Lower lobe of right lung (tissue), 2 donors: Measurements from ENCODE around the gene TGFBI. TPM values are rescaled to one million over a fixed set of nuclear protein-coding genes. Genes with fewer than 3 reads are reported as not detected.

Experiments
- ATAC-seq, 2 donors: fragments of 200-7000 bp; cut with Tn5 transposase; one replicate each; pipeline ENCODE4 v1.9.1; 2020 to 2022; ENCODE audit warnings: mild to moderate bottlenecking in 2 of 2, moderate library complexity in 2 of 2
- DNase-seq: peaks from one replicate; pipeline ENCODE4 v3.0.0-alpha.2; 2020
- H3K27ac ChIP-seq: fragments of 200-600 bp; one replicate; pipeline ENCODE4 v1.8.0; 2022
- H3K27me3 ChIP-seq: fragments of 200-600 bp; one replicate; pipeline ENCODE4 v1.8.0; 2022; ENCODE audit warnings: low read depth
- H3K36me3 ChIP-seq: fragments of 200-600 bp; one replicate; pipeline ENCODE4 v1.8.0; 2022; ENCODE audit warnings: mild to moderate bottlenecking
- H3K4me1 ChIP-seq: fragments of 200-600 bp; one replicate; pipeline ENCODE4 v1.8.0; 2022
- H3K4me3 ChIP-seq: fragments of 200-600 bp; one replicate; pipeline ENCODE4 v1.8.0; 2022; ENCODE audit warnings: mild to moderate bottlenecking
- H3K9me3 ChIP-seq: fragments of 200-600 bp; one replicate; pipeline ENCODE4 v1.8.0; 2022
- intact Hi-C: fragments of 100-400 bp; cut with DNase I; formaldehyde crosslinking; loops from one replicate; pipeline ENCODE4 v1.11.0; 2022
- total RNA-seq: library from RNA; stranded (reverse); fragmentation: NEBNext Ultra II Directional; extraction: Animal tissue kit (Norgen Biotek cat#: 25700); gene quantifications from one replicate; pipeline ENCODE4 v1.2.1, GENCODE V29; 2021
- TF ChIP-seq, protein P1 (sequence below): fragments of 200-600 bp; IDR thresholded peaks from one replicate; pipeline ENCODE4 v1.8.0; 2022; ENCODE audit warnings: antibody characterized with exemption, mild to moderate bottlenecking
- donor health status: DM: no; HTN: yes; CAD: no; lungs with severe emphysema.

The TGFBI gene
- total RNA-seq, 1 donor from 2014 or later = 140 TPM

- Histone ChIP-seq H3K9me3 (no peaks in the 10 kb centered on the region), H3K27me3 (no peaks in the 10 kb centered on the region), H3K36me3 (no peaks in the 10 kb centered on the region), H3K4me3 (no peak overlapping the region), H3K4me1 (peaks cover 30% of the 10 kb centered on the region), H3K27ac (no peak overlapping the region)
- DNase-seq (no peak), ATAC-seq (no peak)
- intact Hi-C loops = no loop called here
- TF ChIP-seq, protein P1, sequence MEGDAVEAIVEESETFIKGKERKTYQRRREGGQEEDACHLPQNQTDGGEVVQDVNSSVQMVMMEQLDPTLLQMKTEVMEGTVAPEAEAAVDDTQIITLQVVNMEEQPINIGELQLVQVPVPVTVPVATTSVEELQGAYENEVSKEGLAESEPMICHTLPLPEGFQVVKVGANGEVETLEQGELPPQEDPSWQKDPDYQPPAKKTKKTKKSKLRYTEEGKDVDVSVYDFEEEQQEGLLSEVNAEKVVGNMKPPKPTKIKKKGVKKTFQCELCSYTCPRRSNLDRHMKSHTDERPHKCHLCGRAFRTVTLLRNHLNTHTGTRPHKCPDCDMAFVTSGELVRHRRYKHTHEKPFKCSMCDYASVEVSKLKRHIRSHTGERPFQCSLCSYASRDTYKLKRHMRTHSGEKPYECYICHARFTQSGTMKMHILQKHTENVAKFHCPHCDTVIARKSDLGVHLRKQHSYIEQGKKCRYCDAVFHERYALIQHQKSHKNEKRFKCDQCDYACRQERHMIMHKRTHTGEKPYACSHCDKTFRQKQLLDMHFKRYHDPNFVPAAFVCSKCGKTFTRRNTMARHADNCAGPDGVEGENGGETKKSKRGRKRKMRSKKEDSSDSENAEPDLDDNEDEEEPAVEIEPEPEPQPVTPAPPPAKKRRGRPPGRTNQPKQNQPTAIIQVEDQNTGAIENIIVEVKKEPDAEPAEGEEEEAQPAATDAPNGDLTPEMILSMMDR = no peak
Observed at GRCh38 chr5:135997673-135998335, 31.0 kb upstream of the TGFBI start.

- Histone ChIP-seq H3K4me1 (peaks cover 30% of the 10 kb centered on the region), H3K36me3 (no peaks in the 10 kb centered on the region), H3K4me3 (no peak overlapping the region), H3K9me3 (no peaks in the 10 kb centered on the region), H3K27ac (no peak overlapping the region), H3K27me3 (no peaks in the 10 kb centered on the region)
- intact Hi-C loops = no loop called here
- ATAC-seq (no peak), DNase-seq (no peak)
- TF ChIP-seq, protein P1 = no peak
Observed at GRCh38 chr5:135998889-135999288, 29.9 kb upstream of the TGFBI start.

DNA sequence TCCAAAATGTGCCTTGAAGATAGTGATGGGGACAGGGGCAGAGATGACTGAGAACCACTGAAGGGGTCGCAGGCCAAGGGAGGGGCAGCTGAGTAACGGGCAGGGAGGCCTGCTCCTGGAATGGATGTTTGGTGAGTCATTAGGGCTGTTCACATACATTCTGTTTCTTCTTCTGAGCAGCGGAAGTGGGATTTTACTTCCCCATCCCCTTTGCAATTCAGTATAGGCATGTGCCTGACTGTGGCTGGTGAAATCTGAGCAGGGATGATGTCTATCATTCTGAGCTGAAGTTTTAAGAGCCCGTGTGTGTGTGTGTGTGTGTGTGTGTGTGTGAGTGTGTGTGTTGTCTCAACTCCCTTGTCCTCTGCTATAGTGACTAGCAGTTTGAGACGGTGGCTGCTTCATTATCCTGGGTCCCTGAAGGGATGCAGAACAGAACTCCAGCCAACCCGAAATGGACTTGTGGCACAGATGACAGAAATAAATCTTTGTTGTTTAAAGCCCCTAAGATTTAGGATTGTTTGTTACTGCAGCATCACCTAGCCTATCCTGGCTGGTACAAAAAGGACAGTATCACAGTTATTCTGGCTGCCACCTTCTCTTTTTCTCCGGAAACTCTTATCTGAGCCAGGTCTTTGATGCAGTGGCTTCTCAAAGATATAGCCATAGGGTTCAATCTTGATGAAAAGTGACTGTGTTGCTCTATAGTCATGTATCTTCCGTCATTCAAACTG lies 29.2 kb upstream of the TGFBI start:
- Histone ChIP-seq H3K4me1 (peaks cover 30% of the 10 kb centered on the region), H3K9me3 (no peaks in the 10 kb centered on the region), H3K4me3 (no peak overlapping the region), H3K36me3 (no peaks in the 10 kb centered on the region), H3K27ac (no peak overlapping the region), H3K27me3 (no peaks in the 10 kb centered on the region)
- TF ChIP-seq, protein P1 = no peak
- no peak for DNase-seq
- peak; percentile 67 to 79 for ATAC-seq
- intact Hi-C loops = no loop called here

- Histone ChIP-seq H3K9me3 (no peaks in the 10 kb centered on the region), H3K27me3 (no peaks in the 10 kb centered on the region), H3K4me3 (no peak overlapping the region), H3K27ac (no peak overlapping the region), H3K4me1 (peaks cover 30% of the 10 kb centered on the region), H3K36me3 (no peaks in the 10 kb centered on the region)
- ATAC-seq (no peak), DNase-seq (no peak)
- TF ChIP-seq, protein P1 = no peak
- intact Hi-C loops = no loop called here
Observed at GRCh38 chr5:136000147-136000546, 28.6 kb upstream of the TGFBI start.

DNA sequence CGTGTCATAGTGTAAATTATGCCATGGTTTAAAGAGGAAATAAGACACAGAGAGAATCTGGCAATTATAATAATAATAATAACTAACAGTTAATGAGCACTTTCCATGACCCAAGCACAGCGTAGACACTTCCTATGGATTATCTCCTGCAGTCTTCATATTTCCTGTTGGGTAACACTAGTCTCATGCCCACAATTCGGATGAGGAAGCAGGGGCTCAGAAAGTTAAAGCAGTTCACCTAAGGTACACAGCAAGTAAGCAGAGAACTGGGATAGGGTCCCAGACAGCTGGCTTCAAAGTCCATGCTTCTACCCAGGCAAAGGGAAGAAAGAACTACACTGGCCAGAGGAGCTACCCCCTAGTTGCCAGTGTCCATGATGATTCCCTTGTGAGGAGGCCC lies 27.9 kb upstream of the TGFBI start:
- TF ChIP-seq, protein P1 = no peak
- Histone ChIP-seq H3K9me3 (no peaks in the 10 kb centered on the region), H3K4me3 (no peak overlapping the region), H3K27ac (no peak overlapping the region), H3K36me3 (no peaks in the 10 kb centered on the region), H3K27me3 (no peaks in the 10 kb centered on the region), H3K4me1 (peaks cover 30% of the 10 kb centered on the region)
- ATAC-seq = peak; percentile 46 to 55
- DNase-seq = no peak
- intact Hi-C loops = no loop called here
